Subcutaneous abdominal adipose tissue (tissue), 5 donors: ENCODE data around the gene TSPAN15.

Source experiments
- H3K27ac ChIP-seq: one replicate; pipeline ENCODE4 v1.7.0; 2013; ENCODE audit warnings: low read depth, mild to moderate bottlenecking, inconsistent platforms, low read length, moderate library complexity
- H3K27me3 ChIP-seq, 5 donors: one replicate each; pipeline ENCODE4 v1.7.0; 2013; ENCODE audit warnings: low read length in 5 of 5, inconsistent platforms in 1 of 5; ENCODE audit not compliant: control insufficient read depth in 5 of 5, insufficient read depth in 4 of 5
- H3K36me3 ChIP-seq, 5 donors: one replicate each; pipeline ENCODE4 v1.7.0; 2013; ENCODE audit warnings: low read length in 5 of 5; ENCODE audit not compliant: control insufficient read depth in 5 of 5, insufficient read depth in 5 of 5
- H3K4me1 ChIP-seq, 5 donors: one replicate each; pipeline ENCODE4 v1.7.0; 2013; ENCODE audit warnings: low read length in 5 of 5, mild to moderate bottlenecking in 3 of 5, moderate library complexity in 1 of 5; ENCODE audit not compliant: control insufficient read depth in 5 of 5, insufficient read depth in 5 of 5
- H3K4me3 ChIP-seq, 5 donors: one replicate each; pipeline ENCODE4 v1.7.0; 2013; ENCODE audit warnings: low read length in 5 of 5, low read depth in 1 of 5
- H3K9ac ChIP-seq, 5 donors: one replicate each; pipeline ENCODE4 v1.7.0; 2013; ENCODE audit warnings: low read length in 5 of 5, mild to moderate bottlenecking in 4 of 5, moderate library complexity in 3 of 5
- H3K9me3 ChIP-seq, 5 donors: one replicate each; pipeline ENCODE4 v1.7.0; 2013; ENCODE audit warnings: low read length in 5 of 5; ENCODE audit not compliant: control insufficient read depth in 5 of 5
- donor health status: healthy.
- donor health status: healthy.
- donor health status: healthy.
- donor health status: healthy.
- donor health status: healthy.

Gene TSPAN15

GRCh38 chr10:69553328-69553727 is 102.1 kb downstream of the TSPAN15 start:
- no peak overlapping the region for H3K9ac ChIP-seq
- H3K27ac ChIP-seq, result no peak overlapping the region
- no peak overlapping the region for H3K4me3 ChIP-seq
- H3K9me3 ChIP-seq, result peaks cover 15 to 34% (median 26%) of the 10 kb centered on the region in 5 donors
- H3K36me3 ChIP-seq, result no peaks in the 10 kb centered on the region
- peaks cover 2 to 23% (median 10%) of the 10 kb centered on the region in 5 donors for H3K27me3 ChIP-seq
- no peaks in the 10 kb centered on the region for H3K4me1 ChIP-seq

DNA sequence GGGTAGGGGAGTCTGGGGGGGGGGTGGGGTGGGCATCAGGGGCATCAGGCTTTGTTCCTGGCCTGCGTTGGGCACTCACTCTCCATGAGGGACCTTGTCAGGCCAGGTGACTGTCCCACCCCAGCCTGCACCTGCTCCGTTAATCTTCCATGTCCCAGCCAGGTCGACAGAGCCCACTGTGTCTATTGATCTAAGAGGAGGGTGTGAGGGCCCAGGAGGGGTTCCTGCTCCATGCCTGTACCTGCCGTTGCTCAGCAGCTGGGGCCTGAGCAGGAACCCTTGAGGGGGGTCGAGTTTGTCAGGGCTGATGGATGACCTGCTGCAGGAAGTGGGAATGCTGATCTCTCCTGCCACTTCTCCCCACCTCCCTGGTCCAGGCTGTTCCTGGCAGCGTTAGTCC is 103.3 kb downstream of the TSPAN15 start:
- H3K9me3 ChIP-seq, result peaks cover 8 to 22% (median 16%) of the 10 kb centered on the region in 5 donors
- H3K9ac ChIP-seq, result no peak overlapping the region
- H3K27ac ChIP-seq, result no peak overlapping the region
- H3K4me3 ChIP-seq, result no peak overlapping the region
- no peaks in the 10 kb centered on the region for H3K4me1 ChIP-seq
- H3K27me3 ChIP-seq, result peaks cover 6 to 33% (median 15%) of the 10 kb centered on the region in 5 donors
- no peaks in the 10 kb centered on the region for H3K36me3 ChIP-seq
